Measurements from ENCODE around the gene PIK3R1. TPM values are rescaled to one million over a fixed set of nuclear protein-coding genes. Genes with fewer than 3 reads are reported as not detected.

Gene PIK3R1
- total and polyA plus RNA-seq, 2 experiments from 2014 or later: 5.9 to 9.8 TPM

DNA sequence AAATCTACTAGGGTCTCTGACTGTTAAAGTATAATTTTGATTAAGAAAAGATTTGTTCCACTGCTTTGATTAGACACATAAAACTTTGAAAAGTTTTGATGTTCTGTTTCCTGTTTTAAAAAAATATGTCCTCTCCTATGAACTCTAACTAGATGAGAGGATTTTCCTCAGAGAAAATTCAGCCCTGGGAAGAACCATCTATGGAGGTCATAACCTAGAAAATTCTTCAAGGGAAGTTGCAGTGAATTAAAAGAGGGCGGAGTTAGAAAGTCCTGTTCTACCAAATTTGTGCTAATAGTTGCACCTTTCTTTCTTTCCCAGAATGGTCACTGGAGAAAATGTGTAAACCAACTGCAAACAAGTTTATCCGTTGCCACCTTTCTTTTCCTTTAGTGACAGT is 27.7 kb downstream of the PIK3R1 start (continued):
- no peak for TF ChIP-seq EZH2 (IDR thresholded peaks at IDR 0.05; ENCODE audit: low read depth, unreplicated experiment)
- no peak for TF ChIP-seq ZNF331 (CRISPR knock-in tag; IDR thresholded peaks at IDR 0.05; ENCODE audit: low read depth)
- no peak for TF ChIP-seq EZH2phosphoT487 (IDR thresholded peaks at IDR 0.05; ENCODE audit: unreplicated experiment)

DNA sequence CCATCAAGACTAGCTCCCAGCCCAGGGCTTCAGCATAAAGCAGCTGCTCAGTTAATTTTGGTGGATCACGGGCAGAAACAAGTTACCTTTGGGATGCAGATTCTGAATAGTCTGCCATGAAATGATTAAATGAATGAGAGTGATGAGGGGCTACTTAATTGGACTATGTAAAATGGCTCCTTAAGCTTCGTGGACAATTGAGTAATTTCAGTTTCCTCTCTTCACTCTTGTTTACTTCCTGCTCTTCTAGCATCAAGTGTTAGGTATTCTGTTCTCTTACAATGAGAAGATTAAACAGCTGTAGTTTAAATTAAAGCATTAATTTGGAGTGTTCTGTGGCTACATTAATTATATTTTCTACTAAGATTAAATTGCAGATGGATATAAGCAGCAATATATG is 28.1 kb downstream of the PIK3R1 start:
- Mint-ChIP-seq H3K4me1 (peaks cover 6% of the 10 kb centered on the region; the same call in 2 of the 3 replicates), H3K27me3 (ENCODE audit: insufficient read depth, low read depth, poor library complexity) (peaks cover 2% of the 10 kb centered on the region), H3K36me3 (ENCODE audit: low read depth) (no peaks in the 10 kb centered on the region), H3K9me3 (no peaks in the 10 kb centered on the region), H3K27ac (no peak overlapping the region), H3K4me3 (no peak overlapping the region)
- H3K9me2 ChIP-seq (ENCODE audit: insufficient read depth): no peaks in the 10 kb centered on the region
- no peaks in the 10 kb centered on the region; the same call in 1 of the 2 replicates for H3K79me2 ChIP-seq (replicated peaks; ENCODE audit: insufficient read depth)
- H2AFZ ChIP-seq: no peak overlapping the region
- ATAC-seq: no peak
- H3K4me1 ChIP-seq (ENCODE audit: insufficient read depth): 0 out of 2 replicates have a peak, but pooled peaks cover 1% of the 10 kb centered on the region
- DNase-seq (ENCODE audit: low spot score): no peak
- H3K36me3 ChIP-seq (ENCODE audit: insufficient read depth): no peaks in the 10 kb centered on the region
- H3K4me2 ChIP-seq: no peak overlapping the region
- H4K20me1 ChIP-seq (replicated peaks; ENCODE audit: insufficient read depth): no peaks in the 10 kb centered on the region
- TF ChIP-seq CREB1 (CRISPR knock-in tag; IDR thresholded peaks at IDR 0.05; ENCODE audit: low read depth) (no peak), NANOG (IDR thresholded peaks at IDR 0.05; ENCODE audit: borderline replicate concordance) (no peak), EZH2 (IDR thresholded peaks at IDR 0.05; ENCODE audit: low read depth, unreplicated experiment) (no peak), POLR2AphosphoS5 (IDR thresholded peaks at IDR 0.05; ENCODE audit: low read depth) (no peak), ZNF331 (CRISPR knock-in tag; IDR thresholded peaks at IDR 0.05; ENCODE audit: low read depth) (no peak), ZNF114 (CRISPR knock-in tag; IDR thresholded peaks at IDR 0.05) (no peak), EZH2phosphoT487 (IDR thresholded peaks at IDR 0.05; ENCODE audit: unreplicated experiment) (no peak), JUNB (IDR thresholded peaks at IDR 0.05; ENCODE audit: unreplicated experiment) (no peak)
- TF ChIP-seq, protein P1, sequence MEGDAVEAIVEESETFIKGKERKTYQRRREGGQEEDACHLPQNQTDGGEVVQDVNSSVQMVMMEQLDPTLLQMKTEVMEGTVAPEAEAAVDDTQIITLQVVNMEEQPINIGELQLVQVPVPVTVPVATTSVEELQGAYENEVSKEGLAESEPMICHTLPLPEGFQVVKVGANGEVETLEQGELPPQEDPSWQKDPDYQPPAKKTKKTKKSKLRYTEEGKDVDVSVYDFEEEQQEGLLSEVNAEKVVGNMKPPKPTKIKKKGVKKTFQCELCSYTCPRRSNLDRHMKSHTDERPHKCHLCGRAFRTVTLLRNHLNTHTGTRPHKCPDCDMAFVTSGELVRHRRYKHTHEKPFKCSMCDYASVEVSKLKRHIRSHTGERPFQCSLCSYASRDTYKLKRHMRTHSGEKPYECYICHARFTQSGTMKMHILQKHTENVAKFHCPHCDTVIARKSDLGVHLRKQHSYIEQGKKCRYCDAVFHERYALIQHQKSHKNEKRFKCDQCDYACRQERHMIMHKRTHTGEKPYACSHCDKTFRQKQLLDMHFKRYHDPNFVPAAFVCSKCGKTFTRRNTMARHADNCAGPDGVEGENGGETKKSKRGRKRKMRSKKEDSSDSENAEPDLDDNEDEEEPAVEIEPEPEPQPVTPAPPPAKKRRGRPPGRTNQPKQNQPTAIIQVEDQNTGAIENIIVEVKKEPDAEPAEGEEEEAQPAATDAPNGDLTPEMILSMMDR (conservative IDR thresholded peaks at IDR 0.05; ENCODE audit: low read depth in 2 of 2): no peak
- TF ChIP-seq, protein P2, sequence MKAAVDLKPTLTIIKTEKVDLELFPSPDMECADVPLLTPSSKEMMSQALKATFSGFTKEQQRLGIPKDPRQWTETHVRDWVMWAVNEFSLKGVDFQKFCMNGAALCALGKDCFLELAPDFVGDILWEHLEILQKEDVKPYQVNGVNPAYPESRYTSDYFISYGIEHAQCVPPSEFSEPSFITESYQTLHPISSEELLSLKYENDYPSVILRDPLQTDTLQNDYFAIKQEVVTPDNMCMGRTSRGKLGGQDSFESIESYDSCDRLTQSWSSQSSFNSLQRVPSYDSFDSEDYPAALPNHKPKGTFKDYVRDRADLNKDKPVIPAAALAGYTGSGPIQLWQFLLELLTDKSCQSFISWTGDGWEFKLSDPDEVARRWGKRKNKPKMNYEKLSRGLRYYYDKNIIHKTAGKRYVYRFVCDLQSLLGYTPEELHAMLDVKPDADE (IDR thresholded peaks at IDR 0.05): no peak
- TF ChIP-seq, protein P3, sequence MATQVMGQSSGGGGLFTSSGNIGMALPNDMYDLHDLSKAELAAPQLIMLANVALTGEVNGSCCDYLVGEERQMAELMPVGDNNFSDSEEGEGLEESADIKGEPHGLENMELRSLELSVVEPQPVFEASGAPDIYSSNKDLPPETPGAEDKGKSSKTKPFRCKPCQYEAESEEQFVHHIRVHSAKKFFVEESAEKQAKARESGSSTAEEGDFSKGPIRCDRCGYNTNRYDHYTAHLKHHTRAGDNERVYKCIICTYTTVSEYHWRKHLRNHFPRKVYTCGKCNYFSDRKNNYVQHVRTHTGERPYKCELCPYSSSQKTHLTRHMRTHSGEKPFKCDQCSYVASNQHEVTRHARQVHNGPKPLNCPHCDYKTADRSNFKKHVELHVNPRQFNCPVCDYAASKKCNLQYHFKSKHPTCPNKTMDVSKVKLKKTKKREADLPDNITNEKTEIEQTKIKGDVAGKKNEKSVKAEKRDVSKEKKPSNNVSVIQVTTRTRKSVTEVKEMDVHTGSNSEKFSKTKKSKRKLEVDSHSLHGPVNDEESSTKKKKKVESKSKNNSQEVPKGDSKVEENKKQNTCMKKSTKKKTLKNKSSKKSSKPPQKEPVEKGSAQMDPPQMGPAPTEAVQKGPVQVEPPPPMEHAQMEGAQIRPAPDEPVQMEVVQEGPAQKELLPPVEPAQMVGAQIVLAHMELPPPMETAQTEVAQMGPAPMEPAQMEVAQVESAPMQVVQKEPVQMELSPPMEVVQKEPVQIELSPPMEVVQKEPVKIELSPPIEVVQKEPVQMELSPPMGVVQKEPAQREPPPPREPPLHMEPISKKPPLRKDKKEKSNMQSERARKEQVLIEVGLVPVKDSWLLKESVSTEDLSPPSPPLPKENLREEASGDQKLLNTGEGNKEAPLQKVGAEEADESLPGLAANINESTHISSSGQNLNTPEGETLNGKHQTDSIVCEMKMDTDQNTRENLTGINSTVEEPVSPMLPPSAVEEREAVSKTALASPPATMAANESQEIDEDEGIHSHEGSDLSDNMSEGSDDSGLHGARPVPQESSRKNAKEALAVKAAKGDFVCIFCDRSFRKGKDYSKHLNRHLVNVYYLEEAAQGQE (IDR thresholded peaks at IDR 0.05; ENCODE audit: unreplicated experiment): no peak
- no peak overlapping the region for H3K27ac ChIP-seq (ENCODE audit: low read depth)
- H3F3A ChIP-seq (replicated peaks; ENCODE audit: low read depth): no peaks in the 10 kb centered on the region
- no peak overlapping the region for H3K4me3 ChIP-seq
- H3K27me3 ChIP-seq (ENCODE audit: insufficient read depth): no peaks in the 10 kb centered on the region
